ENCODE measurements around the gene KCNK5.

- TF ChIP-seq CTCF (IDR thresholded peaks at IDR 0.05 in 4 of 5, conservative IDR thresholded peaks at IDR 0.05 in 1 of 5) (no peak), POLR2A (IDR thresholded peaks at IDR 0.05) (no peak)
Measured at GRCh38 chr6:39261751-39262150, 32.5 kb upstream of the KCNK5 start.

Measured in gastrocnemius medialis (tissue), 4 donors.